Gastrocnemius medialis (tissue), 4 donors: Measurements from ENCODE around the gene MAMDC4.

ENCODE experiments used
- POLR2A ChIP-seq, 2 donors: fragments of 450-650 bp; IDR thresholded peaks; one replicate each; pipeline ENCODE4 v1.6.1; 2017; ENCODE audit warnings: antibody characterized with exemption in 2 of 2, mild to moderate bottlenecking in 2 of 2, moderate library complexity in 2 of 2
- TF ChIP-seq, protein P1 (sequence below), 5 experiments: fragments of 450-650 bp in 3 of 5; fragments of 200-600 bp in 2 of 5; sonication (generic) in 2 of 5; IDR thresholded peaks in 4 of 5; conservative IDR thresholded peaks in 1 of 5; 1 replicate in 4 of 5; 2 replicates in 1 of 5; pipeline ENCODE4 v1.5.1; 2016 to 2019; ENCODE audit warnings: antibody characterized with exemption in 5 of 5, mild to moderate bottlenecking in 3 of 5, moderate library complexity in 3 of 5

DNA sequence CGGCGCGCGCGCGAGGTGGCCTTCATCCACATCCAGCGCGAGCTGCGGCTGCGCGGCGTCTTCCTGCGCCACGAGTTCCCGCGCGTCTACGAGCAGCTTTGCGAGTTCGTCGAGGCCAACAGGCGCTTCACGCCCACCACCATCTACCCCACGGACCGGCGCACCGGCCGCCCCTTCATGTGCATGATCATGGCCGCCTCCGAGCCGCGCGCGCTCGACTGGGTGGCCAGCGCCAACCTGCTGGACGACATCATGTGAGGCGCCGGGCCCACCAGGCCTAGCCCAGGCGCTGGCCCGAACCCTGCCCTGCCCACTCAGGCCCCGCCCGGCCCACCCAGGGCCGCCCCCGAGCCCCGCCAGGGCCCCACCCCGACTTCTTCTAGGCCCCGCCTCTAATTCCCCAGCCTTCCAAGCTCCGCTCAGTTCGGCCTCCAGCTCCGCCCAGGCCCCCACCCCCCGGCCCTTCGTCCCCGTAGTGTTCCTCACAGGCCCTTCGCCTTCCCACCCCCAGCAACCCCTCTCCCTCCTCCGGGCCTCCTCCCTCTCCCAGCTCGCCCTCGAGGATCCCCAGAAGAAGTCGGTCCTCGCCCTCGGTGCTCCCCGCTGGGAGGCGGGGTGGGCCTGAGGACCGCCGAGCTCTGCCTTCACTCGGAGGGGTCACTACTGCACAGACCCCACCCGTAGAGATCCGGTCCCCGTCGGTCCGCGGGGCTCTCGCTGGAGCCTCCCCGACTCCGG is 4.9 kb upstream of the MAMDC4 start:
- TF ChIP-seq, protein P1, sequence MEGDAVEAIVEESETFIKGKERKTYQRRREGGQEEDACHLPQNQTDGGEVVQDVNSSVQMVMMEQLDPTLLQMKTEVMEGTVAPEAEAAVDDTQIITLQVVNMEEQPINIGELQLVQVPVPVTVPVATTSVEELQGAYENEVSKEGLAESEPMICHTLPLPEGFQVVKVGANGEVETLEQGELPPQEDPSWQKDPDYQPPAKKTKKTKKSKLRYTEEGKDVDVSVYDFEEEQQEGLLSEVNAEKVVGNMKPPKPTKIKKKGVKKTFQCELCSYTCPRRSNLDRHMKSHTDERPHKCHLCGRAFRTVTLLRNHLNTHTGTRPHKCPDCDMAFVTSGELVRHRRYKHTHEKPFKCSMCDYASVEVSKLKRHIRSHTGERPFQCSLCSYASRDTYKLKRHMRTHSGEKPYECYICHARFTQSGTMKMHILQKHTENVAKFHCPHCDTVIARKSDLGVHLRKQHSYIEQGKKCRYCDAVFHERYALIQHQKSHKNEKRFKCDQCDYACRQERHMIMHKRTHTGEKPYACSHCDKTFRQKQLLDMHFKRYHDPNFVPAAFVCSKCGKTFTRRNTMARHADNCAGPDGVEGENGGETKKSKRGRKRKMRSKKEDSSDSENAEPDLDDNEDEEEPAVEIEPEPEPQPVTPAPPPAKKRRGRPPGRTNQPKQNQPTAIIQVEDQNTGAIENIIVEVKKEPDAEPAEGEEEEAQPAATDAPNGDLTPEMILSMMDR (IDR thresholded peaks at IDR 0.05 in 4 of 5, conservative IDR thresholded peaks at IDR 0.05 in 1 of 5): no peak
- no peak for TF ChIP-seq POLR2A (IDR thresholded peaks at IDR 0.05)
